SK-N-SH (cell line): ENCODE measurements around the gene NDUFB8. TPM values are rescaled to one million over a fixed set of nuclear protein-coding genes. Genes with fewer than 3 reads are reported as not detected.

Experiments used
- CTCF ChIA-PET: fragments of 300-600, 350-600 bp; formaldehyde crosslinking; extraction: SDS; loops from one replicate; lab custom pipeline; 2021; lab: Yijun Ruan, JAX
- POLR2A ChIA-PET: fragments of 350-600 bp; sonication (Branson Sonifier 250); formaldehyde crosslinking; extraction: SDS; loops from one replicate; lab custom pipeline; 2020; ENCODE audit warnings: antibody characterized with exemption, inconsistent platforms; lab: Yijun Ruan, JAX
- DNase-seq: peaks from one replicate; pipeline ENCODE4 v3.0.0; 2012
- H2AFZ ChIP-seq: fragments of 200-600 bp; sonication (generic); 2 replicates; pipeline ENCODE4 v1.8.1; 2016; ENCODE audit warnings: antibody characterized with exemption, mild to moderate bottlenecking, low read depth
- H3F3A ChIP-seq: fragments of 200-600 bp; sonication (generic); replicated peaks from 2 replicates; pipeline ENCODE3; 2016; ENCODE audit warnings: antibody characterized with exemption, mild to moderate bottlenecking; ENCODE audit not compliant: insufficient read depth
- H3K27ac ChIP-seq, 2 experiments: fragments of 200-500 bp in 1 of 2; fragments of 200-600 bp in 1 of 2; sonication (Bioruptor generic) in 1 of 2; sonication (generic), shearing (Covaris generic) in 1 of 2; 2 replicates each; pipeline versions ENCODE4 v1.5.1 to v1.6.1; 2014 to 2016; ENCODE audit warnings: low read depth in 2 of 2, inconsistent platforms in 1 of 2, low read length in 1 of 2, mild to moderate bottlenecking in 1 of 2, mixed read lengths in 1 of 2
- H3K27me3 ChIP-seq: fragments of 200-600 bp; sonication (generic), shearing (Covaris generic); 2 replicates; pipeline ENCODE4 v1.6.1; 2016; ENCODE audit warnings: mixed run types; ENCODE audit not compliant: insufficient read depth
- H3K36me3 ChIP-seq, 2 experiments: fragments of 200-500 bp in 1 of 2; fragments of 200-600 bp in 1 of 2; sonication (Bioruptor generic) in 1 of 2; sonication (generic) in 1 of 2; replicated peaks in 1 of 2; 2 replicates each; pipeline versions ENCODE3 to v1.5.1; 2014 to 2016; ENCODE audit warnings: low read length in 1 of 2, mild to moderate bottlenecking in 1 of 2; ENCODE audit not compliant: insufficient read depth in 2 of 2, control insufficient read depth in 1 of 2
- H3K4me1 ChIP-seq, 2 experiments: fragments of 200-500 bp in 1 of 2; fragments of 200-600 bp in 1 of 2; sonication (Bioruptor generic) in 1 of 2; sonication (generic), shearing (Covaris generic) in 1 of 2; 2 replicates each; pipeline versions ENCODE4 v1.5.1 to v1.6.1; 2014 to 2016; ENCODE audit warnings: low read depth in 1 of 2, low read length in 1 of 2, mixed run types in 1 of 2; ENCODE audit not compliant: insufficient read depth in 2 of 2, control insufficient read depth in 1 of 2
- H3K4me2 ChIP-seq: fragments of 200-600 bp; sonication (generic), shearing (Covaris generic); 2 replicates; pipeline ENCODE4 v1.6.1; 2017; ENCODE audit warnings: mixed run types
- H3K4me3 ChIP-seq, 2 experiments: fragments of 200-500 bp in 1 of 2; fragments of 200-600 bp in 1 of 2; sonication (Bioruptor generic) in 1 of 2; sonication (generic), shearing (Covaris generic) in 1 of 2; 2 replicates each; pipeline versions ENCODE4 v1.5.1 to v1.8.1; 2014 to 2016; ENCODE audit warnings: low read depth in 2 of 2, inconsistent platforms in 1 of 2, low read length in 1 of 2, mild to moderate bottlenecking in 1 of 2, mixed read lengths in 1 of 2, moderate library complexity in 1 of 2
- H3K79me2 ChIP-seq: fragments of 200-600 bp; sonication (generic); 2 replicates; pipeline ENCODE4 v1.8.1; 2017; ENCODE audit warnings: mild to moderate bottlenecking; ENCODE audit not compliant: insufficient read depth
- H3K9ac ChIP-seq: fragments of 200-600 bp; sonication (generic); 2 replicates; pipeline ENCODE4 v1.6.1; 2017; ENCODE audit warnings: mixed run types
- H3K9me2 ChIP-seq: fragments of 200-600 bp; sonication (generic); 2 replicates; pipeline ENCODE4 v1.6.1; 2017; ENCODE audit warnings: mixed run types
- H3K9me3 ChIP-seq: fragments of 200-600 bp; sonication (generic); 2 replicates; pipeline ENCODE4 v1.6.1; 2017; ENCODE audit warnings: mixed run types, mild to moderate bottlenecking, moderate library complexity
- H4K20me1 ChIP-seq: fragments of 200-600 bp; sonication (generic); 2 replicates; pipeline ENCODE4 v1.6.1; 2017; ENCODE audit warnings: mild to moderate bottlenecking, mixed run types; ENCODE audit not compliant: insufficient read depth
- EP300 ChIP-seq, 2 experiments: IDR thresholded peaks; 2 replicates each; pipeline versions ENCODE4 v1.4.0 to v1.6.1; 2012; ENCODE audit warnings: borderline replicate concordance in 1 of 2, low read depth in 1 of 2, low read length in 1 of 2
- EZH2phosphoT487 ChIP-seq: fragments of 200-600 bp; sonication (generic); IDR thresholded peaks from 2 replicates; pipeline ENCODE4 v1.6.1; 2017; ENCODE audit warnings: low read depth, mixed run types, mild to moderate bottlenecking, antibody characterized with exemption, moderate library complexity, borderline replicate concordance
- FOSL2 ChIP-seq: IDR thresholded peaks from 2 replicates; pipeline ENCODE4 v1.4.0; 2012; ENCODE audit warnings: low read depth, mild to moderate bottlenecking, moderate library complexity, borderline replicate concordance
- FOXM1 ChIP-seq: IDR thresholded peaks from 2 replicates; pipeline ENCODE4 v1.4.0; 2012; ENCODE audit warnings: low read depth, mild to moderate bottlenecking
- JUND ChIP-seq: IDR thresholded peaks from 2 replicates; pipeline ENCODE4 v1.4.0; 2012
- MEF2A ChIP-seq: IDR thresholded peaks from 2 replicates; pipeline ENCODE4 v1.4.0; 2012; ENCODE audit warnings: low read depth, borderline replicate concordance
- NFIC ChIP-seq: IDR thresholded peaks from 2 replicates; pipeline ENCODE4 v1.4.0; 2012; ENCODE audit warnings: borderline replicate concordance
- NRF1 ChIP-seq: IDR thresholded peaks from 2 replicates; pipeline ENCODE4 v1.6.1; 2012; ENCODE audit warnings: low read depth, mild to moderate bottlenecking, low read length
- RCOR1 ChIP-seq: fragments of 150-350 bp; IDR thresholded peaks from 2 replicates; pipeline ENCODE4 v1.6.1; 2017; ENCODE audit warnings: antibody characterized with exemption, low read length
- SIN3A ChIP-seq: IDR thresholded peaks from 2 replicates; pipeline ENCODE4 v1.6.1; 2012; ENCODE audit warnings: low read depth, mild to moderate bottlenecking, low read length, moderate library complexity, borderline replicate concordance
- TCF12 ChIP-seq: IDR thresholded peaks from 2 replicates; pipeline ENCODE4 v1.4.0; 2012
- YY1 ChIP-seq: IDR thresholded peaks from 2 replicates; pipeline ENCODE4 v1.4.0; 2012; ENCODE audit warnings: low read depth, mild to moderate bottlenecking
- WGBS: methylation state at CpG from one replicate; pipeline ENCODE4 v1.1.6; 2017; ENCODE audit warnings: low lambda C conversion rate; 5-methylcytosine and 5-hydroxymethylcytosine counted together
- polyA plus RNA-seq, 3 experiments: library from polyadenylated mRNA; depleted of rRNA; stranded (reverse); fragments of >200 nt; gene quantifications; 2 replicates each; pipeline ENCODE4 v1.2.3, GENCODE V29; 2012
- TF ChIP-seq, protein P1 (sequence below): IDR thresholded peaks from 2 replicates; pipeline ENCODE4; 2012
- TF ChIP-seq, protein P2 (sequence below): fragments of 150-350 bp; IDR thresholded peaks from 2 replicates; pipeline ENCODE4 v1.6.1; 2016; ENCODE audit warnings: mild to moderate bottlenecking, low read depth, low read length
- TF ChIP-seq, protein P3 (sequence below): IDR thresholded peaks from 2 replicates; pipeline ENCODE4 v1.4.0; 2012; ENCODE audit warnings: low read depth
- TF ChIP-seq, protein P4 (sequence below): fragments of 200-600 bp; sonication (generic); IDR thresholded peaks from 2 replicates; pipeline ENCODE4 v1.6.1; 2017; ENCODE audit warnings: antibody characterized with exemption, mild to moderate bottlenecking, moderate library complexity

The NDUFB8 gene
- polyA plus RNA-seq, 1 of the 3 experiments (the other 2 are of a cell fraction) = 368 TPM

DNA sequence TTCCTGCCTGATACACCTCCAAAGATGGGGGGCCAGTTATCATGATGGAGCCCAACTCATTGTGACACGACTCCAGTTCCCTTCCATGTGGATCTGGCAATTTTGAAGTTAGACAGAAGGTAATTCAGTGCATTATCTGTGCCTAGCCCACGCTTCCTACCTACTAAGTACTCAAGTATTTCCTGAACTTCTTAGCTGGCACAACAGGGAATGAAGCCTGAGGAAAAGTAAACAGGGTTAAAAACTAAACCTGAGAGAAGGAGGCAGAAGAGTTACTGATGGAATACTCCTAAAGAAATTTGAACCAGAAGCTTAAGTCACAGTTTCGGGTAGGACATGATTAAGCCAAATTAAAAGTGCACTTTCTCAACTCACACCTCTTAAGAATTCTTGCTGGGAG, 8.9 kb downstream of the NDUFB8 start:
- no peak overlapping the region for H2AFZ ChIP-seq
- no peaks in the 10 kb centered on the region for H3K9me2 ChIP-seq
- 61% methylated on average over 3 of the region's 3 CpGs for WGBS
- TF ChIP-seq, protein P1, sequence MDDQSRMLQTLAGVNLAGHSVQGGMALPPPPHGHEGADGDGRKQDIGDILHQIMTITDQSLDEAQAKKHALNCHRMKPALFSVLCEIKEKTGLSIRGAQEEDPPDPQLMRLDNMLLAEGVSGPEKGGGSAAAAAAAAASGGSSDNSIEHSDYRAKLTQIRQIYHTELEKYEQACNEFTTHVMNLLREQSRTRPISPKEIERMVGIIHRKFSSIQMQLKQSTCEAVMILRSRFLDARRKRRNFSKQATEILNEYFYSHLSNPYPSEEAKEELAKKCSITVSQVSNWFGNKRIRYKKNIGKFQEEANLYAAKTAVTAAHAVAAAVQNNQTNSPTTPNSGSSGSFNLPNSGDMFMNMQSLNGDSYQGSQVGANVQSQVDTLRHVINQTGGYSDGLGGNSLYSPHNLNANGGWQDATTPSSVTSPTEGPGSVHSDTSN = no peak
- TF ChIP-seq FOXM1 (no peak), JUND (0 out of 2 replicates have a peak, but pooled peaks have one; percentile 21), FOSL2 (0 out of 2 replicates have a peak, but pooled peaks have one; percentile 4), MEF2A (no peak), NFIC (no peak), SIN3A (no peak), RCOR1 (no peak), TCF12 (peak; percentile 23; the same call in 1 of the 2 replicates), EP300 (IDR thresholded peaks at IDR 0.05; ENCODE audit: borderline replicate concordance in 1 of 2, low read depth in 1 of 2, low read length in 1 of 2) (no peak), EZH2phosphoT487 (no peak), YY1 (no peak), NRF1 (no peak)
- TF ChIP-seq, protein P2, sequence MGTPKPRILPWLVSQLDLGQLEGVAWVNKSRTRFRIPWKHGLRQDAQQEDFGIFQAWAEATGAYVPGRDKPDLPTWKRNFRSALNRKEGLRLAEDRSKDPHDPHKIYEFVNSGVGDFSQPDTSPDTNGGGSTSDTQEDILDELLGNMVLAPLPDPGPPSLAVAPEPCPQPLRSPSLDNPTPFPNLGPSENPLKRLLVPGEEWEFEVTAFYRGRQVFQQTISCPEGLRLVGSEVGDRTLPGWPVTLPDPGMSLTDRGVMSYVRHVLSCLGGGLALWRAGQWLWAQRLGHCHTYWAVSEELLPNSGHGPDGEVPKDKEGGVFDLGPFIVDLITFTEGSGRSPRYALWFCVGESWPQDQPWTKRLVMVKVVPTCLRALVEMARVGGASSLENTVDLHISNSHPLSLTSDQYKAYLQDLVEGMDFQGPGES = no peak
- TF ChIP-seq, protein P3, sequence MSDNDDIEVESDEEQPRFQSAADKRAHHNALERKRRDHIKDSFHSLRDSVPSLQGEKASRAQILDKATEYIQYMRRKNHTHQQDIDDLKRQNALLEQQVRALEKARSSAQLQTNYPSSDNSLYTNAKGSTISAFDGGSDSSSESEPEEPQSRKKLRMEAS = no peak
- TF ChIP-seq, protein P4, sequence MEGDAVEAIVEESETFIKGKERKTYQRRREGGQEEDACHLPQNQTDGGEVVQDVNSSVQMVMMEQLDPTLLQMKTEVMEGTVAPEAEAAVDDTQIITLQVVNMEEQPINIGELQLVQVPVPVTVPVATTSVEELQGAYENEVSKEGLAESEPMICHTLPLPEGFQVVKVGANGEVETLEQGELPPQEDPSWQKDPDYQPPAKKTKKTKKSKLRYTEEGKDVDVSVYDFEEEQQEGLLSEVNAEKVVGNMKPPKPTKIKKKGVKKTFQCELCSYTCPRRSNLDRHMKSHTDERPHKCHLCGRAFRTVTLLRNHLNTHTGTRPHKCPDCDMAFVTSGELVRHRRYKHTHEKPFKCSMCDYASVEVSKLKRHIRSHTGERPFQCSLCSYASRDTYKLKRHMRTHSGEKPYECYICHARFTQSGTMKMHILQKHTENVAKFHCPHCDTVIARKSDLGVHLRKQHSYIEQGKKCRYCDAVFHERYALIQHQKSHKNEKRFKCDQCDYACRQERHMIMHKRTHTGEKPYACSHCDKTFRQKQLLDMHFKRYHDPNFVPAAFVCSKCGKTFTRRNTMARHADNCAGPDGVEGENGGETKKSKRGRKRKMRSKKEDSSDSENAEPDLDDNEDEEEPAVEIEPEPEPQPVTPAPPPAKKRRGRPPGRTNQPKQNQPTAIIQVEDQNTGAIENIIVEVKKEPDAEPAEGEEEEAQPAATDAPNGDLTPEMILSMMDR = no peak
- POLR2A ChIA-PET = interaction anchor here (0.7 kb wide), 1 partner anchor 486 kb away, joined by 3 read pairs; no protein-coding TSS in a partner anchor
- no peaks in the 10 kb centered on the region for H3K27me3 ChIP-seq
- peaks cover 17% of the 10 kb centered on the region for H3F3A ChIP-seq
- CTCF ChIA-PET = interaction anchor here (0.9 to 8.4 kb wide), 8 partner anchors 14 to 222 kb away, joined by 3 to 126 read pairs (median 20); partner anchors contain the start of gene PKD2L1
- H3K79me2 ChIP-seq = no peaks in the 10 kb centered on the region
- H3K4me1 ChIP-seq = peaks cover 5 to 8% of the 10 kb centered on the region in 2 experiments; a peak in 3 of 4 replicates
- no peak overlapping the region for H3K9ac ChIP-seq
- H3K4me3 ChIP-seq = no peak overlapping the region
- peak overlapping the region; percentile 21; the same call in 1 of the 2 replicates for H3K4me2 ChIP-seq
- no peaks in the 10 kb centered on the region for H3K9me3 ChIP-seq
- H4K20me1 ChIP-seq = no peaks in the 10 kb centered on the region
- peaks cover 2 to 19% of the 10 kb centered on the region in 2 experiments for H3K36me3 ChIP-seq
- H3K27ac ChIP-seq = 0 out of 4 replicates have a peak overlapping the region, but pooled peaks of 1 of the 2 experiments have one; percentile 6
- no peak for DNase-seq
